HG02884 (cell line): ENCODE data around the gene FDXACB1.
"Not testable (repeated sequence)": the region's sequence is repeated elsewhere in the genome, so short reads cannot be mapped to it uniquely, and the experiment has no call there.

Experiments used
- ATAC-seq: cut with Tn5 transposase; IDR thresholded peaks from one replicate; pipeline ENCODE4 v1.9.1; 2021; ENCODE audit warnings: mild to moderate bottlenecking, moderate library complexity; ENCODE audit not compliant: unreplicated experiment

Gene FDXACB1

GRCh38 chr11:111909378-111909777 lies 30.4 kb upstream of the FDXACB1 start:
- ATAC-seq = no peak

- no peak for ATAC-seq
Measured at GRCh38 chr11:111908639-111909305, 29.8 kb upstream of the FDXACB1 start.

GRCh38 chr11:111906680-111907079 lies 27.7 kb upstream of the FDXACB1 start:
- no peak for ATAC-seq

GRCh38 chr11:111905411-111905810 lies 26.4 kb upstream of the FDXACB1 start:
- ATAC-seq = no peak

- ATAC-seq = no peak
Measured at GRCh38 chr11:111886844-111887243, 7.9 kb upstream of the FDXACB1 start.

GRCh38 chr11:111886032-111886431 lies 7.1 kb upstream of the FDXACB1 start:
- ATAC-seq = no peak

GRCh38 chr11:111885053-111885452 lies 6.1 kb upstream of the FDXACB1 start:
- ATAC-seq = not testable (repeated sequence)

- ATAC-seq = no peak
Measured at GRCh38 chr11:111882202-111882601, 3.2 kb upstream of the FDXACB1 start.

GRCh38 chr11:111879637-111879960 lies 634 bp upstream of the FDXACB1 start:
- ATAC-seq = peak; percentile 4

- ATAC-seq = peak; percentile 6
Measured at GRCh38 chr11:111878385-111878848, 548 bp downstream of the FDXACB1 start.

- no peak for ATAC-seq
Measured at GRCh38 chr11:111871693-111872161, 7.2 kb downstream of the FDXACB1 start.

- peak; percentile 84 for ATAC-seq
Measured at GRCh38 chr11:111870886-111871692, 7.9 kb downstream of the FDXACB1 start, which contains the start of gene ALG9. ALG9 (minus strand) TSS chr11:111871581; CDS start chr11:111871482, 99 bp downstream.

- peak; percentile 7 for ATAC-seq
Measured at GRCh38 chr11:111870522-111870885, 8.5 kb downstream of the FDXACB1 start.

GRCh38 chr11:111870113-111870512 lies 8.9 kb downstream of the FDXACB1 start:
- no peak for ATAC-seq

GRCh38 chr11:111860257-111860656 lies 18.7 kb downstream of the FDXACB1 start:
- ATAC-seq = no peak

- no peak for ATAC-seq
Measured at GRCh38 chr11:111855506-111855905, 23.5 kb downstream of the FDXACB1 start.

- ATAC-seq = no peak
Measured at GRCh38 chr11:111852103-111852502, 26.9 kb downstream of the FDXACB1 start.

- ATAC-seq = no peak
Measured at GRCh38 chr11:111851636-111852035, 27.3 kb downstream of the FDXACB1 start.

- no peak for ATAC-seq
Measured at GRCh38 chr11:111851067-111851466, 27.9 kb downstream of the FDXACB1 start.

GRCh38 chr11:111849631-111850030 lies 29.3 kb downstream of the FDXACB1 start:
- no peak for ATAC-seq

- ATAC-seq = no peak
Measured at GRCh38 chr11:111846636-111847035, 32.3 kb downstream of the FDXACB1 start.

GRCh38 chr11:111846063-111846462 lies 32.9 kb downstream of the FDXACB1 start:
- ATAC-seq = no peak
